A673 (cell line): ENCODE results near the gene SHROOM3. TPM values are rescaled to one million over a fixed set of nuclear protein-coding genes. Genes with fewer than 3 reads are reported as not detected.

Experiments
- BruUV-seq: library from RNA; stranded (reverse); fragments of 400-500 nt; replicated peaks from 2 replicates; lab custom pipeline; 2021; lab: Mats Ljungman, UMichigan
- CTCF ChIA-PET: fragments of 300-600 bp; sonication (Branson Sonifier 250); formaldehyde crosslinking; loops from one replicate; lab custom pipeline; 2022; ENCODE audit warnings: antibody characterized with exemption; lab: Charles Lee
- POLR2A ChIA-PET: fragments of 300-600 bp; sonication (Branson Sonifier 250); formaldehyde crosslinking; loops from one replicate; lab custom pipeline; 2022; ENCODE audit warnings: antibody characterized with exemption; ENCODE audit not compliant: low non-redundant PET; lab: Charles Lee
- DNase-seq: peaks from one replicate; pipeline ENCODE4 v3.0.0-alpha.2; 2015; ENCODE audit warnings: low spot score
- H3K27ac ChIP-seq: fragments of 200-600 bp; sonication (generic); 2 replicates; pipeline ENCODE4 v1.5.1; 2016; ENCODE audit warnings: mixed run types, low read depth, mild to moderate bottlenecking, mixed read lengths, antibody characterized with exemption, low read length; ENCODE audit not compliant: poor library complexity, severe bottlenecking
- H3K27me3 ChIP-seq: fragments of 200-600 bp; sonication (generic); replicated peaks from 2 replicates; pipeline ENCODE4 v1.6.1; 2017; ENCODE audit warnings: mixed run types, low read depth, mild to moderate bottlenecking, mixed read lengths, antibody characterized with exemption, low read length; ENCODE audit not compliant: insufficient read depth, poor library complexity
- H3K36me3 ChIP-seq: fragments of 200-600 bp; sonication (generic); 2 replicates; pipeline ENCODE4 v1.6.1; 2016; ENCODE audit warnings: mixed run types, mild to moderate bottlenecking, mixed read lengths, antibody characterized with exemption, low read length; ENCODE audit not compliant: insufficient read depth, poor library complexity, severe bottlenecking
- H3K4me1 ChIP-seq: fragments of 200-600 bp; sonication (generic); 2 replicates; pipeline ENCODE4 v1.6.1; 2017; ENCODE audit warnings: mixed run types, mild to moderate bottlenecking, mixed read lengths, antibody characterized with exemption, low read length; ENCODE audit not compliant: insufficient read depth, poor library complexity, severe bottlenecking
- H3K4me3 ChIP-seq: fragments of 200-600 bp; sonication (generic); 2 replicates; pipeline ENCODE4 v1.5.1; 2016; ENCODE audit warnings: low read depth, mixed run types, mild to moderate bottlenecking, mixed read lengths, low read length; ENCODE audit not compliant: poor library complexity, severe bottlenecking
- H3K9me3 ChIP-seq: fragments of 200-600 bp; sonication (generic); 2 replicates; pipeline ENCODE4 v1.6.1; 2016; ENCODE audit warnings: mixed run types, low read depth, mild to moderate bottlenecking, mixed read lengths, antibody characterized with exemption, low read length; ENCODE audit not compliant: poor library complexity, severe bottlenecking
- CTCF ChIP-seq: fragments of 300-800, 200-600 bp; sonication (generic); conservative IDR thresholded peaks from 2 replicates; pipeline ENCODE4 v1.5.1; 2017; ENCODE audit warnings: low read depth, mild to moderate bottlenecking, antibody characterized with exemption, low read length, moderate library complexity, mixed read lengths
- EZH2 ChIP-seq: fragments of 200-600 bp; sonication (generic); IDR thresholded peaks from 2 replicates; pipeline ENCODE4 v1.6.1; 2017; ENCODE audit warnings: borderline replicate concordance, low read depth, mild to moderate bottlenecking, mixed read lengths, antibody characterized with exemption, low read length; ENCODE audit not compliant: poor library complexity, severe bottlenecking
- intact Hi-C: fragments of 100-400 bp; cut with micrococcal nuclease; formaldehyde crosslinking; loops from one replicate; pipeline ENCODE4 v1.10.0; 2022; ENCODE audit not compliant: unreplicated experiment
- total RNA-seq: library from RNA; stranded (reverse); gene quantifications from 2 replicates; pipeline ENCODE4 v1.2.3, GENCODE V29; 2021

SHROOM3 gene
- total RNA-seq, 1 experiment from 2014 or later = 9.3 TPM

GRCh38 chr4:76388160-76388908, 46.7 kb upstream of the SHROOM3 start:
- TF ChIP-seq EZH2 (no peak), CTCF (no peak)
- H3K36me3 ChIP-seq = no peaks in the 10 kb centered on the region
- no peak for DNase-seq
- no peaks in the 10 kb centered on the region for H3K27me3 ChIP-seq
- H3K9me3 ChIP-seq = no peaks in the 10 kb centered on the region
- CTCF ChIA-PET = no interaction called here
- intact Hi-C loops = no loop called here
- POLR2A ChIA-PET = no interaction called here
- BruUV-seq = no TSS peak
- H3K27ac ChIP-seq = no peak overlapping the region
- no peak overlapping the region for H3K4me3 ChIP-seq
- H3K4me1 ChIP-seq = no peaks in the 10 kb centered on the region

- intact Hi-C loops = no loop called here
Measured at GRCh38 chr4:76401654-76402053, 33.4 kb upstream of the SHROOM3 start.

GRCh38 chr4:76406081-76406480, 28.9 kb upstream of the SHROOM3 start:
- intact Hi-C loops = no loop called here
- ChIA-PET CTCF (no interaction called here), POLR2A (no interaction called here)
- TF ChIP-seq EZH2 (no peak), CTCF (no peak)
- H3K4me3 ChIP-seq = no peak overlapping the region
- no TSS peak for BruUV-seq
- no peaks in the 10 kb centered on the region for H3K4me1 ChIP-seq
- no peak overlapping the region for H3K27ac ChIP-seq
- no peaks in the 10 kb centered on the region for H3K36me3 ChIP-seq
- H3K27me3 ChIP-seq = no peaks in the 10 kb centered on the region
- no peaks in the 10 kb centered on the region for H3K9me3 ChIP-seq
- DNase-seq = no peak

More at GRCh38 chr4:76401654-76402053, 33.4 kb upstream of the SHROOM3 start:
- no peaks in the 10 kb centered on the region for H3K36me3 ChIP-seq
- CTCF ChIA-PET = no interaction called here
- no peaks in the 10 kb centered on the region for H3K4me1 ChIP-seq
- TF ChIP-seq EZH2 (no peak), CTCF (no peak)
- no peaks in the 10 kb centered on the region for H3K9me3 ChIP-seq
- H3K27me3 ChIP-seq = no peaks in the 10 kb centered on the region
- no peak overlapping the region for H3K4me3 ChIP-seq
- BruUV-seq = no TSS peak
- DNase-seq = no peak
- POLR2A ChIA-PET = no interaction called here
- no peak overlapping the region for H3K27ac ChIP-seq
